Activated T-cell treated with anti-CD3 and anti-CD28 coated beads, Interleukin-2, amount 50 U/mL, for 4 hours (primary cell): ENCODE measurements around the gene H2AZ1. TPM values are rescaled to one million over a fixed set of nuclear protein-coding genes. Genes with fewer than 3 reads are reported as not detected.

Experiments used
- ATAC-seq, 2 donors: fragments of 200-7000 bp; cut with Tn5 transposase; one replicate each; pipeline ENCODE4 v1.10.0; 2021
- DNase-seq: peaks from one replicate; pipeline ENCODE4 v3.0.0-alpha.2; 2020
- H3K27me3 Mint-ChIP-seq: one replicate; pipeline ENCODE4 v1.8.0; 2021; ENCODE audit warnings: low read depth, mixed read lengths
- H3K36me3 Mint-ChIP-seq: one replicate; pipeline ENCODE4 v1.8.0; 2022; ENCODE audit warnings: mixed read lengths; ENCODE audit not compliant: insufficient read depth
- H3K4me1 Mint-ChIP-seq: one replicate; pipeline ENCODE4 v1.8.0; 2021; ENCODE audit warnings: low read depth, mixed read lengths
- H3K4me3 Mint-ChIP-seq: one replicate; pipeline ENCODE4 v1.8.0; 2021; ENCODE audit warnings: mild to moderate bottlenecking, moderate library complexity, mixed read lengths
- H3K9me3 Mint-ChIP-seq: one replicate; pipeline ENCODE4 v1.8.0; 2021; ENCODE audit warnings: mixed read lengths
- total RNA-seq, 3 donors: library from RNA; stranded (reverse); gene quantifications; one replicate each; pipeline ENCODE4 v1.2.1, GENCODE V29; 2021

The H2AZ1 gene
- total RNA-seq, 3 donors from 2014 or later = 358 to 431 (median 388) TPM

GRCh38 chr4:99918656-99919055, 31.4 kb downstream of the H2AZ1 start:
- Mint-ChIP-seq H3K9me3 (peaks cover 11% of the 10 kb centered on the region), H3K27me3 (no peaks in the 10 kb centered on the region), H3K4me1 (peaks cover 16% of the 10 kb centered on the region), H3K36me3 (peaks cover 42% of the 10 kb centered on the region), H3K4me3 (no peak overlapping the region)
- ATAC-seq (no peak), DNase-seq (no peak)

GRCh38 chr4:99917575-99917974, 32.5 kb downstream of the H2AZ1 start:
- Mint-ChIP-seq H3K4me3 (no peak overlapping the region), H3K4me1 (peaks cover 16% of the 10 kb centered on the region), H3K9me3 (peaks cover 11% of the 10 kb centered on the region), H3K36me3 (peaks cover 45% of the 10 kb centered on the region), H3K27me3 (no peaks in the 10 kb centered on the region)
- no peak for ATAC-seq
- no peak for DNase-seq

- H3K9me3 Mint-ChIP-seq = peaks cover 11% of the 10 kb centered on the region
- no peaks in the 10 kb centered on the region for H3K27me3 Mint-ChIP-seq
- no peak overlapping the region for H3K4me3 Mint-ChIP-seq
- DNase-seq (no peak), ATAC-seq (no peak)
- H3K4me1 Mint-ChIP-seq = peaks cover 13% of the 10 kb centered on the region
- peaks cover 39% of the 10 kb centered on the region for H3K36me3 Mint-ChIP-seq
These were observed 34.6 kb downstream of the H2AZ1 start for GRCh38 chr4:99915449-99915848.

Other genes starting within 250 kb of the H2AZ1 start
- gene DAPP1, start 133.4 kb downstream of the H2AZ1 start, total RNA-seq = 10 to 100 TPM; 25.7 to 33.0 (median 30.7) TPM
- gene LAMTOR3, start 55.8 kb downstream of the H2AZ1 start, total RNA-seq = 10 to 100 TPM; 37.0 to 39.7 (median 37.7) TPM
- 10 to 100 TPM; 38.8 to 42.4 (median 40.5) TPM for gene DNAJB14, start 3.7 kb downstream of the H2AZ1 start, total RNA-seq
- gene DDIT4L, start 240.2 kb upstream of the H2AZ1 start, total RNA-seq = under 1 TPM in 1 of 3 donors, not detected in 2; 0.08 TPM